Stomach smooth muscle (tissue), 2 donors: ENCODE data around the gene ALKAL2.
"Not testable (repeated sequence)": the region's sequence is repeated elsewhere in the genome, so short reads cannot be mapped to it uniquely, and the experiment has no call there.

Experiments used
- H3K27ac ChIP-seq: one replicate; pipeline ENCODE4 v1.7.0; 2013; ENCODE audit warnings: mild to moderate bottlenecking, low read length, inconsistent platforms
- H3K27me3 ChIP-seq, 2 donors: one replicate each; pipeline ENCODE4 v1.7.0; 2013; ENCODE audit warnings: low read length in 2 of 2; ENCODE audit not compliant: insufficient read depth in 2 of 2, control insufficient read depth in 1 of 2
- H3K36me3 ChIP-seq, 2 donors: one replicate each; pipeline ENCODE4 v1.7.0; 2013; ENCODE audit warnings: low read length in 2 of 2; ENCODE audit not compliant: control insufficient read depth in 2 of 2, insufficient read depth in 2 of 2
- H3K4me1 ChIP-seq: one replicate; pipeline ENCODE4 v1.7.0; 2013; ENCODE audit warnings: low read length; ENCODE audit not compliant: control insufficient read depth, insufficient read depth
- H3K4me3 ChIP-seq, 2 donors: one replicate each; pipeline ENCODE4 v1.7.0; 2013; ENCODE audit warnings: low read length in 2 of 2
- H3K9ac ChIP-seq, 2 donors: one replicate each; pipeline ENCODE4 v1.7.0; 2013; ENCODE audit warnings: low read length in 2 of 2, mild to moderate bottlenecking in 1 of 2
- H3K9me3 ChIP-seq, 2 donors: one replicate each; pipeline ENCODE4 v1.7.0; 2013; ENCODE audit warnings: low read length in 2 of 2; ENCODE audit not compliant: control insufficient read depth in 2 of 2
- donor health status: healthy.
- donor health status: Pancreatic carcinoma.

ALKAL2 gene

DNA sequence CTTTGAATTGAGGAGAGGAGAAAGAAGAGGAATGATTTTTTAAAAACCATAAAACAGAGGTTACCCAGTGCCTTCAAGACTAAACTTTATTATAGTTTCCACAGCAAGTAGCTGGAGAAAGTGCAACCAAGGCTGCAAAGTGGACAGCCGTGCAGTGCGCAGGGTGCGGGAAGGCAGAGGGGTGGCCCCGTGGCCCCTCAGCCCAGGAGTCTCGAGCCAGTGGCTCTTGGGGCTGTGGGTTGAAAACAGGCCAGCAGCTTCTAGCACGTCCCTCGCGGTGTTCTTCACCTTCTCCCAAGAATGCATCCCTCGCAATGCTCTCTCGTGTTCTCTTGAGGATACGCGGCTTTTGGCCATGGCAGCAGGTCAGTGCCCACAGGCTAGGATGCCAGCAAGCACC lies 28.5 kb upstream of the ALKAL2 start:
- peaks cover 0 to 2% of the 10 kb centered on the region in 2 donors for H3K27me3 ChIP-seq
- no peaks in the 10 kb centered on the region for H3K4me1 ChIP-seq
- H3K4me3 ChIP-seq, result no peak overlapping the region
- H3K27ac ChIP-seq, result no peak overlapping the region
- no peaks in the 10 kb centered on the region for H3K36me3 ChIP-seq
- H3K9me3 ChIP-seq, result no peaks in the 10 kb centered on the region
- no peak overlapping the region for H3K9ac ChIP-seq

DNA sequence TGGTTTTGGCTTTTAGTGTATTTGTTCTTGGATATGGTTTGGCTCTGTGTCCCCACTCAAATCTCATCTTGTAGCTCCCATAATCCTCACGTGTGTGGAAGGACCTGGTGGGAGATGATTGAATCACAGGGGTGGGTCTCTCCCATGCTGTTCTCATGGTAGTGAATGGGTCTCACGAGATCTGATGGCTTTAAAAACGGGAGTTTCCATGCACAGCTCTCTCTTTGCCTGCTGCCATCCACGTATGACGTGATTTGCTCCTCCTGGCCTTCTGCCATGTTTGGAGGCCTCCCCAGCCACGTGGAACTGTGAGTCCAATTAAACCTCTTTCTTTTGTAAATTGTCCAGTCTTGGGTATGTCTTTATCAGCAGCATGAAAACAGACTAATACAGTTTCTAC lies 28.0 kb upstream of the ALKAL2 start:
- not testable (repeated sequence) for H3K9me3 ChIP-seq, H3K4me3 ChIP-seq, H3K36me3 ChIP-seq, H3K27me3 ChIP-seq, H3K27ac ChIP-seq, H3K9ac ChIP-seq, H3K4me1 ChIP-seq

DNA sequence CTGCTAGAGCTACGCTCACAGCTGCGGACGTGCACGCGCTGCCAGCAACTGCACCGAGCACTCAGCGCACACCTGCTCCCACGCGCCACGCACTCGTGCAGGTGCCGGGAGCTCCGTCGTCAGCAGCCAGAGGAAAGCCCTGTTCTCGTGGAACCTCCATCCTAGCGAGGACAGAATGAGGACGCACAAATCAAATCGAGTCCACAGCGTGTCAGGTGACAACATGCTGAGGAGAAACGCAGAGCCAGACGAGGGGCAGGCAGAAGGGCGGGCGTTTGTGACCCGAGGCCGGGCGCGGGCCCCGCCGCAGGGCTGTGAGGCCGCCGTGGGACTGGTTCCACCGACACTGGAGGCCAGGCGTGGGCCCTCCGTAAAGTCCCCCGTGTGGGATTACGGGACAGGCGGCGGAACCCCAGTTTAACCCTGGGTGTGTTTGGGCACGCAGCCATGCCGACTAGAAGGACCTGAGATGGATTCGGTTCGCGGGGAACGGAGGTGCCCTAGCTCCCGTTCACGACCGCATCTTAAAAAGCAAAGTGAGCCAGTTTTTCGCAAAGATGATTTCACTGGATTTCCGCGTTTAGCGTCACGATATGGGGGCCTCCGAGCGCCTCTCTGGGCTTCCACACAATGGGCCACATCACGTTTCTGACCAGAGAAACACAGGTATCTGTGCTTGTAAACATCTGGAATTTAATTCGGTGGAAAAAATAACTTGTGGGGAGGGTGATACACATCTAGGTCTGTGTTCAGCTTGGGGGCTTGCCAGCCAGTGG lies 26.9 kb upstream of the ALKAL2 start:
- Histone ChIP-seq H3K4me1 (no peaks in the 10 kb centered on the region), H3K9ac (no peak overlapping the region), H3K4me3 (no peak overlapping the region), H3K36me3 (no peaks in the 10 kb centered on the region), H3K27ac (no peak overlapping the region), H3K9me3 (no peaks in the 10 kb centered on the region), H3K27me3 (peaks cover 0 to 2% of the 10 kb centered on the region in 2 donors)

DNA sequence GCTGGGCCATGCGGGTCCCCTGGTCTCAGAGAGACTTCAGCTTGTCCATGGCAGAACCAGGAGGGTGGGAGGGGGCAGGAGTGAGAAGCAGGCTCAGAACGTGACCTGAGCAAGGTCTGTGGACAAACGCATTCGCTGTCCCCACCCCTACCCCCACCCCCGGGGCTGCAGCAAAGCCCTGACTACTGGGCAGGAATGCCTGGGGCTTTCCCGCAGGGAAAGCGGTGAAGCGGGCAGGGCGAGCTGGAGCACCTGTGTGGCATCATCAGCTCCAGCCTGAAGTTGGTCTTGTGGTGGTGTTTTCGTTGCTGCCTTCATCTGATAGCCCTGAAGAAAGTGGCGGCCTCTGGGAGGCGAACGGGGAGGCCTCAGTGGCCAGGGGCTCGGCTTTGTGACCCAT lies 26.1 kb upstream of the ALKAL2 start:
- Histone ChIP-seq H3K27me3 (peaks cover 0 to 6% of the 10 kb centered on the region in 2 donors), H3K4me3 (no peak overlapping the region), H3K4me1 (no peaks in the 10 kb centered on the region), H3K36me3 (no peaks in the 10 kb centered on the region), H3K27ac (no peak overlapping the region), H3K9me3 (no peaks in the 10 kb centered on the region), H3K9ac (no peak overlapping the region)

DNA sequence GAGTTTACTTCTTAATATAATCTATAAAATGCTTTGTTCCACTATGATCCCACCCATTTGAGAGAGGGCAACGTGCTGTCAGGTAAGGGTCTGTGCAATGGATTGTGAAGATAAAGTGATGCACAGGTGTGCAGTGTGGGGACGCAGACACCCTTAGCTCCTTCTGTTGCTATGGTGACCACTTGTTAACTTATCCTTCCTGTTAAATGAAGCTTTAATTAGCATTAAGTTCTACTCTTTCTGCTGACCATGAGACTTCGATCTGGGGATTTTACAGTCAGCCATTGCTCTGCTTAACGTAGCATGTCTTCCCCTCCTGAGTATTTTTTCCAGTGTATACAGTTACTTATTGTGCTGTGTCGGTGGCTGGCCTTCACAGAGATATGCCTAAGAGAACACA lies 23.1 kb upstream of the ALKAL2 start:
- peaks cover 0 to 6% of the 10 kb centered on the region in 2 donors for H3K27me3 ChIP-seq
- H3K4me1 ChIP-seq, result no peaks in the 10 kb centered on the region
- H3K27ac ChIP-seq, result no peak overlapping the region
- H3K9ac ChIP-seq, result no peak overlapping the region
- no peak overlapping the region for H3K4me3 ChIP-seq
- no peaks in the 10 kb centered on the region for H3K36me3 ChIP-seq
- no peaks in the 10 kb centered on the region for H3K9me3 ChIP-seq

DNA sequence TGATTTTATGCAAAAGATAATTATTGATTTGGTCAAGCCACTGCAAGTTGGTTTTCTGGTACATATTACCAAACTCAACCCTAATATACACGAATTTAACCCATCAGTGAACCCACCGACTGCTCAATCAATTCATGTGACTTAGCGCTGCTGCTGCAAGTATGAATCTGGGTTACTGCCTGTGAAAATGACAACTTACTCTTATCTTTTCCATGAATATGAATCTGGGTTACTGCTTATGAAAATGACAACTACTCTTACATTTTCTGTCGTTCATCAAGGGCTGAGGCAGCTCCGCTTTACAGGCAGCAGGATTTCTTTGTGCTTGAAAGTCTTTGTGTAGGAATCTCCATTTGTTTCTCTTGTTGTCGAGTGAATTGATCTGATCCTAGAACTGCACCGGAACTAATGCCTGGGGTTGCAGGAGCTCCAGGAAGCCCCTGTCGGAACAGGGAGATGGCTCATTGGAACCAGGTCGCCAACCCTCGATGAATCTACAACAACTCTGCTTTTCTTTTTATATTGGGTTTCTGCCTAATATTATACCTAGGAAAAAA lies 22.1 kb upstream of the ALKAL2 start:
- H3K4me1 ChIP-seq, result no peaks in the 10 kb centered on the region
- no peaks in the 10 kb centered on the region for H3K36me3 ChIP-seq
- no peaks in the 10 kb centered on the region for H3K9me3 ChIP-seq
- H3K27ac ChIP-seq, result no peak overlapping the region
- H3K4me3 ChIP-seq, result no peak overlapping the region
- H3K9ac ChIP-seq, result no peak overlapping the region
- peaks cover 0 to 6% of the 10 kb centered on the region in 2 donors for H3K27me3 ChIP-seq

DNA sequence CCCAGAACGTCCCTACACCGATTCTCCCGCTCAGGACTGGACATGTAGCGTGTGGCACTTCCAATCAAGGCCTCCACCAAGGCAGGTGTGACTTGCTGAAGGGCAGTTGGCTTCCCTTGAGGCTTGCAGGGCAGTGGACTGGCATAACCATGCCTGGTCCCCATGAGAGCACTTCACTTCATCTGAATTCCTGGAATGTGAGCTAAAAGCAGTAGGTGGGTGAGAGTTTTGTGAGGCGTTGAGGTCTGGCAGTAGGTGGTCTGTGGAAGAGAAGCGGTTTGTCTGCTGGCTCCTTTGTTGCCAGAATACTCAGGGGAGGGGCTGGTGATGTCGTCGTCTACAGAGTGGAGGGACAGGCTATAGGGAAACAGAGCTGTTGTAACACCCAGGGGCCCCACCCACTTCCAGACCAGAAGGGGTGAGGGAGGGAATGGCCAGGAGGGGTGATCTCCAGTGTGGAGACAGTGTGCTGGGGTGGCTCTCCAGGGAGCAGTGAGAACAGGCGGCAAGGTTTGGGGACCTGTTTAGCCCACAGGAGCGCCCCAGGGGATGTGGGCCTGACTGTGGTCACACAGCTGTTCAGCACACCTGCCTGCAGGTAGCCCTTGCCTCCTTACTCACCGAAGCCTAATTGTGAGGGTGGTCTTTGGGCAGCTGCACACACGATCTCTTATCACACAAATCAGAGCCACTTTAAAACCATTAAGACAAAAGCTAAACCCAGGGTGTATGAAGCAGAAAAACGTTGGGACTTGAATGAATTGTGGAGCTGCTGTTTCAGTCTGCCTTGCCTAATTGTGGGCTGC lies 21.5 kb upstream of the ALKAL2 start:
- no peaks in the 10 kb centered on the region for H3K9me3 ChIP-seq
- H3K27ac ChIP-seq, result no peak overlapping the region
- peaks cover 0 to 6% of the 10 kb centered on the region in 2 donors for H3K27me3 ChIP-seq
- H3K9ac ChIP-seq, result no peak overlapping the region
- H3K4me1 ChIP-seq, result no peaks in the 10 kb centered on the region
- H3K36me3 ChIP-seq, result no peaks in the 10 kb centered on the region
- no peak overlapping the region for H3K4me3 ChIP-seq

DNA sequence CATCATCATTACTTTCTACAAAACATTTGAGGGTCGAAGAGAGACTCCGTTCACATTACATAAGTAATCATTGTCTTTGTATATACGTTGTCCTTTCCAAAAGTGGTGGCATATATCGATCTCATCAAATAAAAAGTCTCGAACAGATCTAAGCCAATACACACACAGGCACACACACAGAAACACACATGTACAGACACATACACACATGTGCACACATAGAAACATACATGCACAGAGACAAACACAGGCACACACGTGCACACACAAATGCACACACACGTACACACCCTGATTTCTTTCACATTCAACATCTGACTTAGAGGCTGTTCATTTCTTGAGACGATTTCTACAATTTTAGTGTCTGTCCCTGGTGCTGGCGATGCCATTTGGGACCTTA lies 17.5 kb upstream of the ALKAL2 start:
- Histone ChIP-seq H3K27me3 (peaks cover 0 to 4% of the 10 kb centered on the region in 2 donors), H3K9me3 (peaks cover 0 to 8% of the 10 kb centered on the region in 2 donors), H3K4me1 (no peaks in the 10 kb centered on the region), H3K4me3 (no peak overlapping the region), H3K9ac (no peak overlapping the region), H3K27ac (no peak overlapping the region), H3K36me3 (no peaks in the 10 kb centered on the region)

DNA sequence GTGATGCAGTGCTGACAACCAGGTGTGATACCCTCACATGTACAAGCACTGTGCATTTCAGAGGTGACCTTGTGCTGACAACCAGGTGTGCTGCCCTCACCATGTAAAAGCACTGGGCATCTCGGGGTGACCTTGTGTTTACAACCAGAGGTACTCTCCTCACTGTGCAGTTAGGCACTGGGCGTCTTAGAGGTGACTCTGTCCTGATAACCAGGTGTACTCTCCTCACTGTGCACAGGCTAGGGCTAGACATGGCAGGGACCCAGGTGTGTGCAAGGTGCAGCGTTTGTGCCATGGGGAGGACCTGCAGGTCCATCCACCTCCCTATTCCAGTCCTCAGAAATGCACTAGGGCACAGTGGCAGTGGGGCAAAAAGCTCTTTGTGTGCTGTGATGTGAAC lies 8.5 kb upstream of the ALKAL2 start:
- Histone ChIP-seq H3K4me1 (no peaks in the 10 kb centered on the region), H3K9ac (no peak overlapping the region), H3K27me3 (peaks cover 14 to 15% of the 10 kb centered on the region in 2 donors), H3K27ac (no peak overlapping the region), H3K9me3 (no peaks in the 10 kb centered on the region), H3K36me3 (no peaks in the 10 kb centered on the region), H3K4me3 (no peak overlapping the region)

DNA sequence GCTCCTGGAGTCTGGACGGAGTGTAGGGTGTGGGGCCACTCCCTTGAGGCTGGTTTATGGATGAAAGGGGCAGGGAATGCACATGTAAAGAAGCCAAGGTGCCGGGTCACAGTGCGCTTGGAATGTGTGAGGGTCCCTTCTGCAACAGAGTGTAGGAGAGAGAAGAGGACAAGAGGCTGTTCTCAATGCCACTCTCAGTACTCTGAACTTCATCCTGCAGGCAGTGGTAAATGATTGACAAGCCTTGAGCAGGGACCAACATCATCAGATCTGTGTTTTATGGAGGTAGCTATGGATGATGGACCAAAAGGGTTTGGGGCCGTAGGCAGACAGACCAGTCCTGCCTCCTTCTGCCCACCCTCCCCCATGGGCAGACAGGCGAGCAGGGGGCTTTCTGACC lies 7.2 kb upstream of the ALKAL2 start:
- no peaks in the 10 kb centered on the region for H3K36me3 ChIP-seq
- H3K9me3 ChIP-seq, result no peaks in the 10 kb centered on the region
- peaks cover under 1% of the 10 kb centered on the region for H3K4me1 ChIP-seq
- H3K4me3 ChIP-seq, result no peak overlapping the region
- H3K9ac ChIP-seq, result no peak overlapping the region
- peaks cover 15 to 23% of the 10 kb centered on the region in 2 donors for H3K27me3 ChIP-seq
- no peak overlapping the region for H3K27ac ChIP-seq
